ENCODE measurements around the gene TPSAB1.

- TF ChIP-seq CTCF (IDR thresholded peaks at IDR 0.05) (no peak), POLR2A (IDR thresholded peaks at IDR 0.05) (no peak)
Observed at GRCh38 chr16:1202274-1202673, 38.2 kb upstream of the TPSAB1 start.
